Posterior cingulate gyrus (tissue), 11 donors: ENCODE data around the gene AMIGO3.
"Not testable (repeated sequence)": the region's sequence is repeated elsewhere in the genome, so short reads cannot be mapped to it uniquely, and the experiment has no call there.

Experiments used
- DNase-seq, 10 donors: peaks; one replicate each; pipeline versions ENCODE4 v3.0.0 to v3.0.0-alpha.2; 2020 to 2021; ENCODE audit warnings: mixed read lengths in 3 of 10
- intact Hi-C: fragments of 100-400 bp; cut with DNase I; formaldehyde crosslinking; loops from one replicate; pipeline ENCODE4 v1.15.1; 2023

The AMIGO3 gene

DNA sequence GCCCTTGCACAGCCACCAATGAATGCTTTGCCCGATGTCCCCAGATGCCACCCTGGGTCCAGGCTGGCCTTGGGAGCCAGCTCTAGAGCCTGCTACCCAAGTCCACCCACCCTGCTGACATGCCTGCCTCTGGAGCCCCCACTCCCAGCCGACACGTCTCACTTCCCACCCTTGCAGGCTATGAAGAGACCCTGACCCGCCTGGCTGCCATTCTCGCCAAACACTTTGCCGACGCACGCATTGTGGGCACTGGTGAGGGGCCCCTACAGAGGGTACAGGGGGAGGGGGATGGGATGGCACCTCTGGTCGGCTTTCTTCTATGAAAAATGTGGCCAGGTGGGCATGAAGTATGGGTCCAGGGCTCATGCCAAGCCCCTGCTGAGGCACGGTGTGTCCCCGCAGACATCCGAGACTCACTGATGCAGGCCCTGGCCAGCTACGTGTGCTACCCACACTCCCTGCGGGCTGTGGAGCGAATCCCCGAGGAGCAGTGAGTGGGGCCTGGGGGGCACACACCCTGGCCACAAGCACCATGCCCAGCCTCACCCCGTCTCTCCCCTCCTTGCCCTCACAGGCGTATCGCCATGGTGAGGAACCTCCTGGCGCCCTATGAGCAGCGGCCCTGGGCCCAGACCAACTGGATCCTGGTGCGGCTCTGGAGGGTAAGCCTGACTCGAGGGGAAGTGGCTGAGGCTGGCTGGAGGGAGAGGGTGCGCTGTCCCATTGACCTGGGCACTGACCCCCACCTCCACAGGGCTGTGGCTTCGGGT, 6.0 kb downstream of the AMIGO3 start:
- intact Hi-C loops, result no loop called here

DNA sequence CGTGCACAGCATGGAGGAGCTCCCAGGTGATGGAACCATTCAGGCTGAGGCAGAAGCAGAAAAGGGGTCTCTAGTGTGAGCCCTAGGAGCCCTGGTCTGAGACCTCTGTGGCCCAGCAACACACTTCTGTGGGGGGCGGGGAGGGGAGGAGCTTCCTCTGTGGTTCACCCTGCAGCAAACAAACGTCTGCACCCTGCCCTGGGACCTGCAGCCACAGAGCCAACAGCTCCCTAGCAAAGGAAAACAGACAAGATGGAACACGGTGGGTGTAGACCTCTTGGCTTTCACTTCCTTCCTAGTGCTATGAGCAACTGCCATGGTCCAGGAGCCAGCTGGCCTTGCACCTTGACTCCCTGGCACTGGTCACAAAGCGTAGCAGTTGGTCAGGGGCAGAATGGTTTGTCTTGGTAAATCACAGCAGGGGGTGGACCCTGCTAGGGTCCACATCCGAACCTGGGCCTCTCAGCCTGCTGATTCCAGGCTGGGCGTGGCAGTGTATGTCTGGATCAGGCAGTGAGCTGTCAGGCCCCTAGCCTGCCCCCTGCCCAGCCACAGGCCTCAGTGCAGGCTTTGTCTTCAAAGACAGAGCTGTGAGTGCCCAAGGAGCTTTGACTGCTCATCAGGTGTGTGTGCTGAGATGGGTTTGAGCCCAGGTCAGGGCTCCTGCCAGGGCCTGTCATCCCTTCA, 6.7 kb downstream of the AMIGO3 start:
- intact Hi-C loops, result no loop called here
- DNase-seq, result peak in 3 of 10 donors; percentile 55 to 73 (median 57)

More for the DNA sequence above, 6.0 kb downstream of the AMIGO3 start:
- DNase-seq, result peak in 4 of 10 donors; percentile 2 to 70 (median 62)

DNA sequence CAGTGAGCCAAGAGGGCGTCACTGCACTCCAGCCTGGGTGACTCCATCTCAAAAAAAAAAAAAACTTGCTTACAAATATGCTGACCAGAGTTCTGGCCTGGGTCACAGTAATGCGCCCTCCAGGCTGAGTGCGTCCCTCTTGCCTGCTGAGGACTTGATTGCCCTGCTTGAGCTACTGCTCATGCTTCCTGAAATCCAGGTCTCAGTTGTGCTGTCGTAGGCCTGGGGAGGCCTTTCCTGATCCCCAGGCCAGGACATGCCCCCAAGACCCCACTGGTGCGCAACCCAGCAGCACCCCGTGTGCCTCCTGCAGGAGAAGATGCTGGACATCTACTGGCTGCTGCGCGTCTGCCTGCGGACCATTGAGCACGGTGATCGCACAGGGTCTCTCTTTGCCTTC, 7.3 kb downstream of the AMIGO3 start:
- intact Hi-C loops, result no loop called here
- peak in 3 of 10 donors; percentile 24 to 54 (median 34) for DNase-seq

DNA sequence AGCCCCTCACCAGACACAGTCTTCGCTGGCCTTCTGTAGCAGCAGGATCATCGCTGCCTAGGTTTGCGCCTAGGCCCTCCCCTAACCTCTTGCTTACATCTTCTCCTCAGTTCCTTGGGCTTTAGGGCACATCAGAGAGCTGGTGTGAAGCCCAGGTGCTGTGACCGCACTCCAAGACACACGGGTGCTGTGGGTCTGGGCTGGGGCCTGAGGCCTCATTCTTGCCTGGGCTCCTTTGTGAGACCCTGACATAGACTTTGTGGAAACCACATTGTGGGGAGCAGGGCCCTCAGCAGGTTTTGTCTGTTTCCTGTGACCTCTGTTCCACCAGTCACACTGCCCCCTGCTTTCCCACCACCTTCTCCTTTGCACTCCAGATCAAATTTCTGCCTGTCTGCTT, 8.0 kb downstream of the AMIGO3 start:
- intact Hi-C loops, result no loop called here
- peak in 4 of 10 donors; percentile 3 to 41 (median 25) for DNase-seq

DNA sequence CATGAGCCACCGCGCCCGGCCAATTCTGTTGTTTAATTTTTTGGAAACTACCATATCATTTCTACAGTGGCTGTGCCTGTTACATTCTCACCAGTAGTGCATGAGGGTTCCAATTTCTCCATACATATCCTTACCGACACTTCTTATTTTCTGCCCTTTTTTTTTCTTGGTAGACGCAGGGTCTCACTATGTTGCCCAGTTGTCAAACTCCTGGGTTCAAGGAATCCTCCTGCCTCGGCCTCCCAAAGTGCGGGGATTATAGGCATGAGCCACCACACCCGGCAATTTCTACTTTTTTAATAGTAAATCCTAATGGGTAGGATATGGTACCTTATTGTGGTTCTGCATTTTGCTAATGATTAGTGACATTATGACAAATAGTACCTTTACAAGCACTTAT, 9.6 kb downstream of the AMIGO3 start:
- intact Hi-C loops, result loop anchor here (10.0 kb wide), 1 partner anchor 195 kb away; the partner anchor contains the start of gene MST1R
- DNase-seq, result peak in 2 of 10 donors; percentile 10 to 18

DNA sequence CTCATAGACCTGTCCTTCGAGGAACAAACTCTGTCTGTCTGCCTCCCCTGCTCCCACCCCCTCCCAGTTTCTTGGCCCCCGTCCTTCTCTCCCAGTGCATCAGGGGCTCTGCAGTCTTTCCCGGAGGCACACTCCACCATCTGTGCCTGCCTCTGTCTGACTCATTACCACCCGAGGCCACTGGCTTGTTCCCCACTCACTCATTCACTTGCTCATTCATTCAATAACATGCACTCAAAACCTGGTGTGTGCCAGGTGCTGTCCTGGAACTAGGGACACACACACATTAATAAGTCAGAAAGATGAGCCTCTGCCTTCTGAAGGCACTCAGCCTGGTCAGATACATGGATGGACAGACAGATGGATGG, 12.4 kb downstream of the AMIGO3 start:
- peak in 2 of 10 donors; percentile 41 to 88 for DNase-seq
- intact Hi-C loops, result loop anchor here (10.0 kb wide), 1 partner anchor 198 kb away; the partner anchor contains the start of gene MST1R

DNA sequence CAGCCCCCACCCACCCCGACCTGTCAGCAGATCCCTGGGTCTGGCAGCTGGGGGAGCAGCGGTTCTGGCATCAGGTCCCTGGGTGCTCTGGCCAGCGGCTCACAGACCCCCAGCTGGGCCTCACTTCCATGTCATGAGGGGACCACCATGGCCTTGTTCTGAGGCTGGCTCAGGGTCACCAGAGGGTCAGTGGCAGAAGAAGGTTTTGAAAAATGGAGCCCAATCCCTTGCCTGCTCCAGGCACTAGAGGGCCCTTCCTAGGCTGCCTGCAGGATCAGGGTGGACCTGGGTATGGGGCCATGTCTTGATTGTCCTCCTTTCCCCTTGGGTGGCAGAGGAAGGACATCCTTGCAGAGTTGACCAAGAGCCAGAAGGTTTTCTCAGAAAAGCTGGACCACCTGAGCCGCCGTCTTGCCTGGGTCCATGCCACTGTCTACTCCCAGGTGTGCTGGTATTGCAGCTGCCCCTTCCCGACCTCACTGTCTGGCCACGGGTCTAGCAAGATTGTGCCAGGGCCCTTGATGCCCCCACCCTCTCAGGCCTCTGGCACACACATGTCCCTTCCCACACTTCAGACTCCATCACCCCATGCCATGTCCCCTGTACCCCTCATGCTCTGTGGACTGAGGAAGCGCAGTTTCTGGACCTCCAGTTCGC, 12.9 kb downstream of the AMIGO3 start:
- intact Hi-C loops, result loop anchor here (10.0 kb wide), 1 partner anchor 198 kb away; the partner anchor contains the start of gene MST1R
- peak in 2 of 10 donors; percentile 4 to 63 for DNase-seq

DNA sequence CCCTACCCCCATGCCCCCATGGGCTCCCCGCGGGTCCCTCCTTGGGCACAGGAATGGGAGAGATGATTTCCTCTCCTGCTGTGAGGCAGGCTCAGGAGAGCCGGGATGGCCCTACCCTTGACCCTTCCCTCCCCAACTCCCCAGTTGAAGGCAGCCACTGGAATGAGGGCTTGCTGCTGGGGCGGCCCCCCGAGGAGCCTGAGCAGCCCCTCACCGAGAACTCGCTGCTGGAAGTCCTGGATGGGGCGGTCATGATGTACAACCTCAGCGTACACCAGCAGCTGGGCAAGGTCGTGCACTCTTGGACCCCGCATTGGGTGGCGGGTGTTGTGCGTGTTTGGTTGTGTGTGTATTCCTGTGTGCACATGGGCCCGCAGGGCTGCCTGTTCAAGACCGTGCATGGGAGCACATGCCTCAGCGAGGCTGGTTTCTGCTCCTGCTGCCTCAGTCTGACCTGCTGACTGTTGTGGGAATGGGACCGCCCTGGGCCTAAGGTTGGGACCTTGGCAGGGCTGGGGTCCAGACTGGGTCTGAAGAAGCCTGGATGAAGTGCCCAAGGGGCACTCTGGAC, 14.0 kb downstream of the AMIGO3 start:
- intact Hi-C loops, result loop anchor here (10.0 kb wide), 1 partner anchor 199 kb away; the partner anchor contains the start of gene MST1R

DNA sequence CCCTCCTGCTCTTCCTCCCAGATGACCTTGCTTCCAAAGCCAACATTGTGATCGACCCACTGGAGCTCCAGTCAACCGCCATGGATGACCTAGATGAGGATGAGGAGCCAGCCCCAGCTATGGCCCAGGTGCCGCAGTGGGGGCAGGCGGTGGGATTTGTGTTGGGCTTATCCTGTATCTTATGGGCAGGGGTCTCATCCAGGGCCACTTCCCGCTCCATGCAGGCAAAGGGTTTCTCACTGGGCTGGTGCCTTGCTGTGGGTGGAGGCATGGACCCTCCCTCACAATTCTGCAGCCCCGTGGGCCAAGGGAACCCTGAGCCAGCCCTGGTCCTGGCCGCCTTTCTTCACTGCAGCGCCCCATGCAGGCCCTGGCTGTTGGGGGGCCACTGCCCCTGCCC, 14.9 kb downstream of the AMIGO3 start:
- intact Hi-C loops, result loop anchor here (10.0 kb wide), 1 partner anchor 200 kb away; the partner anchor contains the start of gene MST1R
- peak in 1 of 10 donors; percentile 72 for DNase-seq

More for the DNA sequence above, 14.0 kb downstream of the AMIGO3 start:
- peak in 1 of 10 donors; percentile 77 for DNase-seq

DNA sequence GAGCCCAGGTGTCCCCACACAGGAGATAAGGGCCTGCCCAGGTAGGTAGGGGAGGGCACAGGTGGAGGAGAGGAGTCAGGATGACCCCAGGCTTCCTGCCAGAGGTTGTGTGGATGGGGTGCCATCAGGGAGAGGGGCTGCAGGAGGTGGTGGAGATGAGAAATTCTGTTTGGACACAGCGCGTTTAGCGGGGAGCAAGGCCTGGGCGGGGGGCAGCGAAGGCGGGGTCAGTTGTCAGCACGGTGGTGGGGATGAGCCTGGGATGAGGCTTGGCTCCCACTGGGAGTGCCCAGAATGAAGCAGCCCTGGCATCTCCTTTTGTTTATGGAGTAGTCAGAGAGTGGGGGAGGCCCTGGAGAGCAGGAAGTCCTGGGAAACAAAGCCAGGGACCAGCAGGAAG, 15.5 kb downstream of the AMIGO3 start:
- intact Hi-C loops, result loop anchor here (10.0 kb wide), 1 partner anchor 201 kb away; the partner anchor contains the start of gene MST1R
- no peak for DNase-seq

DNA sequence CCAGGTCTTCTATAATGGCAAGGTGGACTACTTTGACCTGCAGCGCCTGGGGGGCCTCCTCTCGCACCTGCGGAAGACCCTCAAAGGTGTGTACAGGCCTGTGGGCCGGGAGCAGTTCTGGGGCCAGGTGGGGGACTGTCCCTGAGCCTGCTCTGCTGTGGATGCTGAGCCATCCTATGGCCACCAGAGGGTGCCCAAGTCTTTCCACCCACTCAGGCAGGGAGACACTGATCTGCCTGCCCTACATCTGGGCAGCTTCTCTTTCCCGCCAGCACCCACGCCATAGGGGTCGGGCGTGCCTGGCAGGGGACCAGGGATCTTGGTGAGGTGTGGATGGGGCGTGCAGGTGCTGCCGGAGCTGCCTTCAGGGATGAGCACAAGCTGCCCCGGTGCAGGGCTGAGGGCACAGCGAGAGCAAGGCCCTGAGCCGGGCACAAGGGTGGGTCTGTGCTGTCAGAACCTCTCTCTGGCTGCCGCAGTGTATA, 16.0 kb downstream of the AMIGO3 start:
- intact Hi-C loops, result loop anchor here (10.0 kb wide), 1 partner anchor 201 kb away; the partner anchor contains the start of gene MST1R
- peak in 9 of 10 donors; percentile 56 to 96 (median 70) for DNase-seq

DNA sequence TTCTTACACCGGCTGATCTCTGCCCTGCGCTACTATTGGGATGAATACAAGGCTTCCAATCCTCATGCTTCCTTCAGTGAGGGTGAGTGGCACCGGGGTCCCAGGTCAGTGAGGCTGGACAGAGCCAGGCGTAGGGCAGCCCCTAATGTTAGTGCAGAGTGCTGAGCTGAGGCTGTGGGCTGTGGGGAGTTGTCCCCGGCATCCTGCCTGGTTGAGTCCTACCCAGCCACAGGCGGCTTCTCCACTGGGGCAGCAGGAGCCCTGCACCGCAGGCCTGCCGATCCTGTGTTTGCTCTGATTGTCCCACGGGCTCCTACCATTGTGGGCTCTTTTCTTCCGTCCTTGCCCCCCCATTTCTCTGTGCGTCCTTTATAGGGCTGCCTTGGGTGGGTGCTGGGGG, 16.8 kb downstream of the AMIGO3 start:
- intact Hi-C loops, result loop anchor here (10.0 kb wide), 1 partner anchor 202 kb away; the partner anchor contains the start of gene MST1R
- no peak for DNase-seq

DNA sequence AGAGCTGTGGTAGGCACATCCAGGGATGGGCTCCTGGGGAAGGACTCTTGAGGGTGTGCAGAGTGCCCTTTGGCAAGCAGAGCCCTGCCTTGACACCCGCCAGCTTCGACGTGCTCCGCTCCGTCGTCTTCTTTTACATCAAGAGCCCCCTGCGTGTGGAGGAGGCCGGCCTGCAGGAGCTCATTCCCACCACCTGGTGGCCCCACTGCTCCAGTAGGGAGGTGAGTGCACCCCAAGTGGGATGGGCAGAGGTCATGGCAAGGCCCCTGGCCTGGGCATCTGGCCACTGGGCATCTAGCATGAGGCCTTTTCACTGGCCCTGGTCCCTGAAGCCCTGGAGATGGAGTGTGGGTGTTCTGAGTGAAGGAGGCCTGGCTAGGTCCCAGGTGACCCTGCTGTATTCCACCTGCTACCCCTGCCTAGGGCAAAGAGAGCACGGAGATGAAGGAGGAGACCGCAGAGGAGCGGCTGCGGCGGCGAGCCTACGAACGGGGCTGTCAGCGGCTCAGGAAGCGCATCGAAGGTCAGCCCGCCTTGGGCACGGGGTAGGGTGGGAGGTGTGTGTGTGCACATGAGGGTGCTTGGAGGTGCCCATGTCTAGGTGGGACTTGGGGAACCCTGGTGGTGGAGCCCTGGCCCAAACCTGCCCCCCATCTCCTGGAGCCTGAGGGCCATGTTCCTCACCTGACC, 18.0 kb downstream of the AMIGO3 start:
- intact Hi-C loops, result loop anchor here (10.0 kb wide), 1 partner anchor 203 kb away; the partner anchor contains the start of gene MST1R
- DNase-seq, result no peak

DNA sequence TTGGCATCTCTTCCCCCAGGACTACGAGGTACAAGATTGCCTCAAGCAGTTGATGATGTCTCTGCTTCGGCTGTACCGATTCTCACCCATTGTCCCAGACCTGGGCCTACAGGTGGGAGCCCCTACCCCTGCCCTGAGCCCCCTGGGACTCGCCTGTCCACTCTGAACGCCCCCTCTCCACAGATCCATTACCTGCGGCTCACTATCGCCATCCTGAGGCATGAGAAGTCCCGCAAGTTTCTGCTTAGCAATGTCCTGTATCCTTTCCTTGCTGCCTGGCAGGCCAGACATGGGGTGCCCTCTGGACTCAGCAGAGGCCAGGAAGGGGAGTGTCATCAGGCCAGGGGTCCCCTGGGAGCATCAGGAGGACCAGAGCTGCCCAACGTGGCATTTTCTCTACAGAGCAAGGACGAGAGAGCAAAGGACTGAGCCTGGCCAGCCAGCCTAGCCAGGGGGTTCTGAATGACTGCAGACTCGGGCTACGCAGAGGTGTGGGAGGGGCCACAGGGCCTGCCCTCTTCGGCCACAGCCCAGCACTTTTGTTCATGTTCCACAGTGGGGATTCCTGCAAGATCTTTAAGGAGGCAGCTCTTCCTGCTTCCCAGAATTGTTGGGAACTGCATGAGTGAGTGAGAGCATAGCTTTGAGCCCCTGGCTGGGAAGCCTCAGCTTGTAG, 18.9 kb downstream of the AMIGO3 start:
- no peak for DNase-seq
- intact Hi-C loops, result loop anchor here (10.0 kb wide), 1 partner anchor 204 kb away; the partner anchor contains the start of gene MST1R

DNA sequence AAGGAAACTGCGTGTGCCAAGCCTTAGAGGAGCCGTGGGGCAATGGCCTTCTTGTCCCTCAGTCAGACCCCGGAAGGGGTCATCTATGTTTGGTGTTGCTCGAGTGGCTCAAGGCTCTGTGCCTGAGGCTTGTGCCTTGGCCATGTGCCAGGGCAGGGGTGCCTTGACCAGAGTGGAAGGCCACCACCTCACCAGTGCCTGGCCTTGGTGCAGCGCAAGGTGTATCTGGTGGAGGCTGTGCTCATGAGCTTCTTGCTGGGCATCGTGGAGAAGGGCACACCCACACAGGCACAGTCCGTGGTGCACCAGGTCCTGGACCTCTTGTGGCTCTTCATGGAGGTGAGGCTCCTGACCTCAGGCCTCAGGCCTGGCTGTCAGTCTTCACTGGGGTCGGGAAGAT, 19.5 kb downstream of the AMIGO3 start:
- intact Hi-C loops, result loop anchor here (10.0 kb wide), 1 partner anchor 205 kb away; the partner anchor contains the start of gene MST1R
- no peak for DNase-seq

DNA sequence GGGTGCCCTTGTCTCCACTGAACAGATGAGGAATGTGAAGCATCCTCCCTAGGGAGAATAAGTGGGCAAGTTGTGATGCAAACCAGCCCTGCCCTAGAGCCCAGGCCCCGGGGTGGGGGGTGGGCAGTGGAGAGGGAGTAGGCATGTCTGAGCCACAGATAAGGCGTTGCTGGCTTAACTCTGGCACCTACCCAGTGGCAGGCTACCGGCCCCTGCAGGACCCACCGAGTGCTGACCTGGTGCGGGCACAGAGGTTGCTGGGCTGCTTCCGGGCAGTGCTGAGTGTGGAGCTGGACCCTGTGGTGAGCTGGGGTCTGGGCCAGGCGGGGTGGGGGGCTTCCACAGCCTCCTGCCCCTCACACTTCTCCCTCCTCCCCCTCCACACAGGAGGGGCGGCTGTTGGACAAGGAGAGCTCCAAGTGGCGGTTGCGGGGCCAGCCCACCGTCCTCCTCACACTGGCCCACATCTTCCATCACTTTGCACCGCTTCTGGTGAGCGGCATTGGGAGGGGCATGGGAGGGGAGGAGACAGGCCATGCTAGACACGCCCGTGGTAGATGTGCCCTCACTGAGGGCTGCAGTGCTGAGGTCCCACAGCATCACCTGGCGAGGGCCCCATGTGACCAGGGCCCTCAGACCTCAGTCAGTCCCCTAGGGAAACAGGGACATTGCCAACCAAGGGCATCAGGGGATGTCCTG, 20.1 kb downstream of the AMIGO3 start:
- DNase-seq, result no peak

DNA sequence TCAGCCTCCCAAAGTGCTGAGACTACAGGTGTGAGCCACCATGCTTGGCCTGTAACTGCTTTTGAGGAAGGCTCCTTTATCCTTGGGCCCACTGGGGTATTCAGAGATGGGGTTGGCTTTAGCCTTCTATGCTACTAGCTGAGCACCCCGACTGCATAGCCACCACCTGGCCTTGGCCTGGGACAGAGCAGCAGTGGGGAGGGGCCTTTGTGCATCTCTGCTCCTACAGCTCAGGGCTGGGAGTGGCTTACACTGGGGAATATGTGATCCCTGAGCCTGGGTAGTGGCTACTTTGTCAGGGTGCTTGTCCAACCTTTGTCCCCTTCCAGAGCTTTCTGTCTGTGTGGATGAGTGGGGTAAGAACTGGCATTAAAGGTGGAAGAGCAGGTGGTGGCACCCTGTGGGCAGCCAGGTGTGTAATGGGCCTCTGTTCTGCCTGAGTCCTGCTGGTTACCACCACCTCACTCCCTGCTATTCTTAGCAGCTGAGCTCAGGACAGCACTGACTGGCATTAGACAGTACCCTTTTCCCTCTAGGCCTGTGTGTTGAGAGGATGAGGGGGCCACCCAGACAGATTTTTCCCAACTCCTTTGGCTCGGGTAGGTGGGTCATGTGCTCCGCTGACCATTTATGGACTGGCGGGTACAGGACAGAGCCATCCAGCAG, 24.0 kb downstream of the AMIGO3 start:
- intact Hi-C loops, result not testable (repeated sequence)
- DNase-seq, result peak in 1 of 10 donors; percentile 17

More for the DNA sequence above, 20.1 kb downstream of the AMIGO3 start:
- intact Hi-C loops, result no loop called here
